AG08395 (cell line): ENCODE data around the gene SLC35A1.

Source experiments
- DNase-seq: peaks from one replicate; pipeline ENCODE4 v3.0.0; 2012; ENCODE audit warnings: mixed read lengths, low spot score

SLC35A1 gene

DNA sequence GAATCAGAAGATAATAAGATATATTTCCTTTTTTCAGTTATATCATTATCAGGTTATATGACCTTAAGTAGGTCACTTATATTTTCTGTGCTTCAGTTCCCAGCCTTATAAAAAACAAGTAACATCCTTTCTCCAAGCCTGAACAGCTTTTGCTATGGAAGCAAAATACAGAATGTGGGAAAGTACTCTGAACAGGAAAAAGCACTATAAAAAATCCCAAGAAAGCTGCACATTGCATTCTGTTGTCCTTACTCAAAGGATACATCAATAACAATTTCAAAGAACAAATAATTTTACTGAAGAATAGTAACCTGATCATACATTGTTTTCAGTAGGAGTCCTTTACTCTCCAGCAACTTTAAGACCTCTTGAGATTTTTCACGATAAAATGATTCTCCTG, 56.4 kb downstream of the SLC35A1 start:
- no peak for DNase-seq

GRCh38 chr6:87534377-87535047, 61.7 kb downstream of the SLC35A1 start:
- DNase-seq, result no peak

DNA sequence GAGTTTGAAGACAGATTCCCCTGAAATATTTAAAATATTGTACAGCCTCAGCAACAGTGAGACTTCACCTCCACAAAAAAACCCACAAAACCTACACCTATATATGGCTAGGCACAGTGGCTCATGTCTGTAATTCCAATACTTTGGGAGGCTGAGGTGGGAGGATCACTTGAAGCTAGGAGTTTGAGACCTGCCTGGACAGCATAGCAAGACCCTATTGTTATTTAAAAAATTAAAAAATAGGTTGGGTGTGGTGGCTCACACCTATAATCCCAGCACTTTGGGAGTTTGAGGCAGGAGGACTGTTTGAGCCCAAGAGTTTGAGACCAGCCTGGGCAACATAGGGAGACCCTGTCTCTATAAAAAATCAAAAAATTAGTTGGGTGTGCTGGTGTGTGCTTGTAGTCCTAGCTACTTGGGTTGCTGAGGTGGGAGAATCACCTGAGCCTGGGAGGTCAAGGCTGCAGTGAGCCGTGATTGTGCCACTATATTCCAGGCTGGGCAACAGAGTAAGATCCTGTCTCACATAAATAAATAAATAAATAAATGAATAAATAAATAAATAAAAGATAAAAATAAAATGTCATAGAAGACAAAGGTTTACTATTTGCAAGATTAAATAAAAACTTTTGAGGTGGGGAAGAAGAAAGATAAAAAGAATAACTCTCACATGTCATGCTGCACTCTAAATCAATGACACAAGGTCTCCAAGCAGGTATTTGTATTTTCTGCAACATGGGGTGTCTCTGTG, 65.9 kb downstream of the SLC35A1 start:
- DNase-seq, result no peak

DNA sequence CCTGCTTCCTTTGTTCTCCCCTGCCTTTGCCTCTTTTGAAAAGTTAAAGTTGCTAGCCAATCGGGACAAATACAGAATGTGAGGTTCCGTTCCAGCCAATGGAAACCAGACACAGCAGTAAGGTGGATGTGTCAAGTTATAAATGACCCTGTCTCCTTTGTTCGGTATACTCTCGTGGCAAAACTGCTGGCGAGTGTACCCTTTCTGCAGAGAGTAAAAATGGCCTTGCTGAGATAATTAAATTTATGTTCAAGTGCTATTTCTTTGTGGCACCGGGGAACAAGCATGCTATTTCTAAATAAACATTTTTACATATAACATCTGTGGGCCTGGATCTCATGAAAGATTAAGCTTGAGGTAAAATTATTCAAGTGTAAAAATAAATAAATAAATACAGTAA, 66.8 kb downstream of the SLC35A1 start:
- DNase-seq, result no peak

DNA sequence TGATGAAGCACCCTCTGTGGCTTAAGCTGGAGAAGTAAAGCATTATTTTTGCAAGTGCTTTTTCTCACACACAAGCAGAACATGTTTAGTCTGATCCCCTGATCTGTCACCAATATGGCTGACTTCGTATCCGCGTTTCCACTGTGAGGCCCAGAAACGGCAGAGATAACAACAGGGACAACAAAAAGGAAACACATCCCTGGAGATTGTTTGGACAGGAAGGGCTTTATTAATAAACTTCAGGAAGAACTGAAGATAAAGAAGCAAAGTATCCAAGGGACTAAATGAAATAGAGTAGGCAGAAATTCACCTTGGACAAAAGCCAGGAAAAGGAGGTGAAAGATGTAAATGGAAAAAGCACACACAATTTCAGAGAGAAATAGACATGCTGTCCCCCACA, 67.8 kb downstream of the SLC35A1 start:
- no peak for DNase-seq

- DNase-seq, result no peak
These were observed 68.3 kb downstream of the SLC35A1 start for GRCh38 chr6:87541041-87541440.

DNA sequence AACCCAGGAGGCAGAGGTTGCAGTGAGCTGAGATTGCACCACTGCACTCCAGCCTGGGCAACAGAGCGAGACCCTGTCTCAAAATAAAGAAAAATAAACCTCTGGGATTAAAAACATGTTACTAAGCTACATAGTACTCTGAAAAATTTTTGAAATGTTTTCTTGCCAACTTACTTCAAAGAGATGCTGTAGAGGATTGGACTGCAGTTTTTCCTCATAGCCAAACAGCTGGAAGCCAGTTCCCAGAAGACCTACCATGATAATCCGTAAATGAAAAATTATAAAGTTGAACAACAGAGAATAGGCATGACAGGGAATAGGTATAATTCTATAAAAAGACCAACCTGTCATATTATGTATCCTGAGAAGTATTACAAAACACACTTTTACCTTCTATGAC, 69.0 kb downstream of the SLC35A1 start:
- no peak for DNase-seq

- no peak for DNase-seq
These were observed 71.1 kb downstream of the SLC35A1 start for GRCh38 chr6:87543696-87544473.

GRCh38 chr6:87544474-87544735, 71.6 kb downstream of the SLC35A1 start:
- DNase-seq, result no peak

GRCh38 chr6:87551799-87552198, 79.0 kb downstream of the SLC35A1 start:
- no peak for DNase-seq

DNA sequence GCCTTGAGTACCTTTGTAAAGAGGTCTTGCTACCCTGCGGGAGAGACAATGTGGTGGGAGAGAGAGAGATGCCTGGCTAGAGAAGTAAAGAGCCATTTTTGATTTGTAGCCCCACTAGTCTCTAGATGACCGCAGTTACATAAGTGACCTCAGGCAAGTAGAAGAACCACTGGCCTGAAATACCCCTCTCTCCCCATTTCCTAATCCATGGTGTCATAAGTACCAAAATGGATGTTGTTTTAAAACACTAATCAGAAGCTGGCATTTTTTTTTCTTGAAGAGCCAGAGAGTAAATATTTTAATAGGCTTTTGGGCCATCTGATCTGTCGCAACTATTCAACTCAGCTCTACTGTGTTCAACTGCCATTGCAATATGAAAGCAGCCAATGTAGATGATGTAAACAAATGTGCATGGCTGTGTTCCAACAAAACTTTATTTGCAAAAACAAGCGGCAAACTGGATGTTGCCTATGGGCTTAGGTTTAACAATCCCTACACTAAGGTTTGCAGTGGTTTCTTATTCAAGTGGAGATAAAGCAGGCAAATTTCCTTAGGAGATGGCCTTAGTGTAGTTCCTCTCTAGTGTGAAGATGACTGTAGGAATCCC, 80.5 kb downstream of the SLC35A1 start:
- DNase-seq, result no peak

- DNase-seq, result no peak
These were observed 82.7 kb downstream of the SLC35A1 start for GRCh38 chr6:87555506-87555905.

DNA sequence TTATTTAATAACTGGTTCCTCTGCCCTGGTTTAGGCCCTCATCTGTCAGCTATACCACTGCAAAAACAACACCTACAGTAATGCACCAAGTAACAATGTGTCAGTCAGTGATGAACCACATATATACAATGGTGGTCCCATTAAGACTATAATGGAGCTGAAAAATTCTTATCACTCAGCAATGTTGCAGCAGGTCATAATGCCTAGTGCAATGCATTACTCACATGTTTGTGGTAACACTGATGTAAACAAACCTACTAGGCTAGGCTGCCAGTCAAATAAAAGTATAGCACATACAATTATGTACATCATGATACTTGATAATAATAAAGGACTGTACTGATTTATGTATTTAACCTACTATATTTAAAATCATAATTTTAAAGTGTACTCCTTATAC, 85.7 kb downstream of the SLC35A1 start:
- no peak for DNase-seq

DNA sequence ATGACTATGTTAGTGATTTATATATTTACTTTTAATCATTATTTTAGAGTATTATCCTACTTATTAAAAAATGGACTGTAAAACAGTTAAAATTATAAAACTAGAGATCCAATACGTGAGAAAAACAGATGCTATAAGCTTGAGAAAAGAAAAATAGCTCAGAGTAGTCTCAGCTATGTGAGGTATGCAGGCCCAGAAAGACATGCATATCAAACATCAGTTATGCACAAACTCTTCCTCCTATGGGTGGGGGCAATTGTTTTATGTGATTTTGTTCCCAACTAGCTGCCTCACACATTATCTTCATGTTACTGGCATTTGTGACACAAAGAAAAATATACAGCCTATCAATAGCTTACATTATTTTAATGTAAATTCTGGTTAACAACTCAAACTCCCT, 88.2 kb downstream of the SLC35A1 start:
- DNase-seq, result no peak
